ENCODE measurements around the gene MAJIN.

Gene MAJIN

DNA sequence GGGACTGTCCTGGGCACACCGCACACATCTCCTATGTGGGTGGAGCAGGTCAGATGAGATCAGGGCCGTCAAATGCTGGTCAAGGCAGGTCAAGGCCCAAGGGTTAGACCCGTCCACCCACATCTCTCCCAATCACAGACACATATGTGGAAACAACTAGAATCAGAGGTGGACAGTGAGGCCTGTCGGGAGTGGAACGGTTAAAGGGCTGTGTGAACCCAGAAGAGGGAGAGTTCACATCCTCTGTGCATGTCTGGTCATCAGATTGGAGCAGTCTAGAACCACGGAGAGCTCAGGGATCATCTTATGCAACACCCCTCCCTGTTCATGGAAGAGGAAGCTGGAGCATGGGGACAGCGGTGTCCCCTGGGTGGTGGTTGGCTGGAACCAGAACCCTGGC, 47.9 kb upstream of the MAJIN start:
- Histone ChIP-seq H3K36me3 (ENCODE audit: insufficient read depth, low read length) (peaks cover 52% of the 10 kb centered on the region), H3K4me3 (ENCODE audit: low read depth in 1 of 2, low read length in 2 of 2) (no peak overlapping the region), H3K27ac (ENCODE audit: low read length) (no peak overlapping the region), H3K4me2 (ENCODE audit: insufficient read depth, low read length) (no peak overlapping the region), H3K4me1 (ENCODE audit: insufficient read depth, low read length) (peaks cover 21% of the 10 kb centered on the region), H3K9ac (ENCODE audit: low read depth, low read length) (no peak overlapping the region), H4K20me1 (ENCODE audit: insufficient read depth, low read length) (peaks cover 20% of the 10 kb centered on the region), H2AFZ (ENCODE audit: low read depth, low read length) (no peak overlapping the region), H3K9me3 (ENCODE audit: insufficient read depth, low read length, severe bottlenecking) (no peaks in the 10 kb centered on the region), H3K79me2 (ENCODE audit: insufficient read depth, low read length) (peaks cover 32% of the 10 kb centered on the region), H3K27me3 (ENCODE audit: insufficient read depth, low read length, poor library complexity) (no peaks in the 10 kb centered on the region)
- TF ChIP-seq EZH2 (IDR thresholded peaks at IDR 0.05; ENCODE audit: borderline replicate concordance, low read depth, low read length, severe bottlenecking) = no peak
- TF ChIP-seq, protein P1, sequence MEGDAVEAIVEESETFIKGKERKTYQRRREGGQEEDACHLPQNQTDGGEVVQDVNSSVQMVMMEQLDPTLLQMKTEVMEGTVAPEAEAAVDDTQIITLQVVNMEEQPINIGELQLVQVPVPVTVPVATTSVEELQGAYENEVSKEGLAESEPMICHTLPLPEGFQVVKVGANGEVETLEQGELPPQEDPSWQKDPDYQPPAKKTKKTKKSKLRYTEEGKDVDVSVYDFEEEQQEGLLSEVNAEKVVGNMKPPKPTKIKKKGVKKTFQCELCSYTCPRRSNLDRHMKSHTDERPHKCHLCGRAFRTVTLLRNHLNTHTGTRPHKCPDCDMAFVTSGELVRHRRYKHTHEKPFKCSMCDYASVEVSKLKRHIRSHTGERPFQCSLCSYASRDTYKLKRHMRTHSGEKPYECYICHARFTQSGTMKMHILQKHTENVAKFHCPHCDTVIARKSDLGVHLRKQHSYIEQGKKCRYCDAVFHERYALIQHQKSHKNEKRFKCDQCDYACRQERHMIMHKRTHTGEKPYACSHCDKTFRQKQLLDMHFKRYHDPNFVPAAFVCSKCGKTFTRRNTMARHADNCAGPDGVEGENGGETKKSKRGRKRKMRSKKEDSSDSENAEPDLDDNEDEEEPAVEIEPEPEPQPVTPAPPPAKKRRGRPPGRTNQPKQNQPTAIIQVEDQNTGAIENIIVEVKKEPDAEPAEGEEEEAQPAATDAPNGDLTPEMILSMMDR (IDR thresholded peaks at IDR 0.05; ENCODE audit: borderline replicate concordance, extremely low read depth, low read length, poor library complexity, severe bottlenecking) = no peak
- no peak for DNase-seq
- ATAC-seq (ENCODE audit: insufficient read depth, low read depth) = no peak

DNA sequence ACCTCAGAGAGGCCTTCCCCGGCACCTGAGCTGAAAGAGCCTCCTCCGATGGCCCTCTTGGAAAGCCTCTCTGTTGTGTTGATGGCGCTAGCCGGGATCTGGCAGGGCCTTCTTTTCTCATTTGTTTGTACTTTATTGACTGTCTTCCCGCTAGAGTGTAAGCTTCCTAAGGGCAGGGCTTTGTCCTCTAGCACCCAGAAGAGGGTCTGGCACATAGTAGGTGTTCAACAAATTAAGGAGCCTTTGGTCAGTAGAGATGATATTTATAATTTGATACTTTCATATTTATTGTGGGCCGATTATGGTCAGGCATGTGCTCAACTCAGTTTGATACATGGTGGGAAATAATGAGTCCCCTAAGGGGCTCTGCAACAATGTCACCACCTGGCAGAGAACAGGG, 46.0 kb upstream of the MAJIN start:
- Histone ChIP-seq H3K4me3 (ENCODE audit: low read depth in 1 of 2, low read length in 2 of 2) (no peak overlapping the region), H3K4me2 (ENCODE audit: insufficient read depth, low read length) (no peak overlapping the region), H3K27me3 (ENCODE audit: insufficient read depth, low read length, poor library complexity) (no peaks in the 10 kb centered on the region), H3K36me3 (ENCODE audit: insufficient read depth, low read length) (peaks cover 52% of the 10 kb centered on the region), H3K9me3 (ENCODE audit: insufficient read depth, low read length, severe bottlenecking) (no peaks in the 10 kb centered on the region), H4K20me1 (ENCODE audit: insufficient read depth, low read length) (peaks cover 20% of the 10 kb centered on the region), H3K9ac (ENCODE audit: low read depth, low read length) (no peak overlapping the region), H3K79me2 (ENCODE audit: insufficient read depth, low read length) (peaks cover 38% of the 10 kb centered on the region), H3K27ac (ENCODE audit: low read length) (no peak overlapping the region), H3K4me1 (ENCODE audit: insufficient read depth, low read length) (peaks cover 28% of the 10 kb centered on the region), H2AFZ (ENCODE audit: low read depth, low read length) (no peak overlapping the region)
- TF ChIP-seq, protein P1 (IDR thresholded peaks at IDR 0.05; ENCODE audit: borderline replicate concordance, extremely low read depth, low read length, poor library complexity, severe bottlenecking) = no peak
- TF ChIP-seq EZH2 (IDR thresholded peaks at IDR 0.05; ENCODE audit: borderline replicate concordance, low read depth, low read length, severe bottlenecking) = no peak
- ATAC-seq (ENCODE audit: insufficient read depth, low read depth) (no peak), DNase-seq (no peak)

DNA sequence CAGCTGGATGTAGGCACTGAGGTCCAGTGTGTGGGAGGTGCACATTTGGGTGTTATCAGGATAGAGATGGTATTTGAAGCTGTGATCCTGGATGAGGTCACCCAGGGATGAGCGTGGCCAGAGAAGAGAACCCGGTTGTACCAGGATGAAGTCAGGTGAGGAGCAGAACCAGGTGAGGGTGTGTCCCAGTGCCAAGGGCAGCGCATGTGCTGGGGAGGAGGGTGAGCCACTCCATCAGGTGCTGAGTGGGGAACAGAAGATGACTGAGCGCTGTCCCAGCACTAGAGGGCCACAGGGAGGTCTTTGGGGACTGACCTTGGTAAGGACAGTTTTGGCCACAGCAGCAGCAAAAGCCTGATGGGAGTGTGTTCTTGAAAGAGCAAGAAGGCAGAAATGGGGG, 44.8 kb upstream of the MAJIN start:
- H3K79me2 ChIP-seq (ENCODE audit: insufficient read depth, low read length) = peaks cover 38% of the 10 kb centered on the region
- no peak overlapping the region for H2AFZ ChIP-seq (ENCODE audit: low read depth, low read length)
- H3K27me3 ChIP-seq (ENCODE audit: insufficient read depth, low read length, poor library complexity) = no peaks in the 10 kb centered on the region
- no peak overlapping the region for H3K27ac ChIP-seq (ENCODE audit: low read length)
- H3K4me3 ChIP-seq (ENCODE audit: low read depth in 1 of 2, low read length in 2 of 2) = no peak overlapping the region
- H3K36me3 ChIP-seq (ENCODE audit: insufficient read depth, low read length) = peaks cover 46% of the 10 kb centered on the region
- TF ChIP-seq, protein P1 (IDR thresholded peaks at IDR 0.05; ENCODE audit: borderline replicate concordance, extremely low read depth, low read length, poor library complexity, severe bottlenecking) = no peak
- no peak for TF ChIP-seq EZH2 (IDR thresholded peaks at IDR 0.05; ENCODE audit: borderline replicate concordance, low read depth, low read length, severe bottlenecking)
- DNase-seq = no peak
- H3K9ac ChIP-seq (ENCODE audit: low read depth, low read length) = no peak overlapping the region
- ATAC-seq (ENCODE audit: insufficient read depth, low read depth) = no peak
- H3K4me1 ChIP-seq (ENCODE audit: insufficient read depth, low read length) = peaks cover 31% of the 10 kb centered on the region
- H4K20me1 ChIP-seq (ENCODE audit: insufficient read depth, low read length) = peaks cover 20% of the 10 kb centered on the region
- H3K4me2 ChIP-seq (ENCODE audit: insufficient read depth, low read length) = peak overlapping the region; percentile 17; the same call in 1 of the 2 replicates
- no peaks in the 10 kb centered on the region for H3K9me3 ChIP-seq (ENCODE audit: insufficient read depth, low read length, severe bottlenecking)

Data from DND-41 (cell line).